HEK293 (cell line): ENCODE results near the gene ITGAX.

Source experiments
- CTCF ChIA-PET: fragments of 350-600 bp; formaldehyde crosslinking; extraction: SDS; loops from one replicate; lab custom pipeline; 2021; ENCODE audit warnings: antibody characterized with exemption; lab: Yijun Ruan, JAX
- POLR2A ChIA-PET: fragments of 300-600 bp; formaldehyde crosslinking; extraction: SDS; loops from one replicate; lab custom pipeline; 2020; ENCODE audit warnings: antibody characterized with exemption, inconsistent platforms; lab: Yijun Ruan, JAX
- H3K27ac ChIP-seq: fragments of 200-500 bp; sonication (Bioruptor generic); 2 replicates; pipeline ENCODE4 v1.5.1; 2014; ENCODE audit warnings: low read depth, low read length, control low read depth, inconsistent platforms; ENCODE audit errors: extremely low read depth
- H3K36me3 ChIP-seq, 2 experiments: fragments of 200-500 bp in 1 of 2; sonication (Bioruptor generic) in 1 of 2; 1 replicate in 1 of 2; 2 replicates in 1 of 2; pipeline ENCODE4 v1.5.1; 2014 to 2017; ENCODE audit warnings: inconsistent platforms in 2 of 2, low read length in 2 of 2; ENCODE audit not compliant: control insufficient read depth in 2 of 2, insufficient read depth in 1 of 2
- H3K4me1 ChIP-seq: fragments of 200-500 bp; sonication (Bioruptor generic); 2 replicates; pipeline ENCODE4 v1.5.1; 2014; ENCODE audit warnings: mild to moderate bottlenecking, low read length, inconsistent platforms; ENCODE audit not compliant: control insufficient read depth, insufficient read depth
- H3K4me3 ChIP-seq: 2 replicates; pipeline ENCODE4 v1.5.1; 2011; ENCODE audit warnings: low read depth, mild to moderate bottlenecking, control low read depth, low read length, moderate library complexity
- H3K9me3 ChIP-seq: fragments of 200-500 bp; sonication (Bioruptor generic); 2 replicates; pipeline ENCODE4 v1.5.1; 2014; ENCODE audit warnings: low read depth, low read length, inconsistent platforms; ENCODE audit not compliant: control insufficient read depth, insufficient read depth
- EGR2 ChIP-seq: fragments of 450-650 bp; formaldehyde crosslinking; IDR thresholded peaks from 2 replicates; pipeline ENCODE4 v1.5.1; 2016; ENCODE audit warnings: low read depth, missing biosample characterization, missing genetic modification characterization
- FEZF1 ChIP-seq: fragments of 450-650 bp; formaldehyde crosslinking; IDR thresholded peaks from 2 replicates; pipeline ENCODE4 v1.5.1; 2016; ENCODE audit warnings: missing biosample characterization, missing genetic modification characterization
- PRDM2 ChIP-seq: fragments of 450-650 bp; formaldehyde crosslinking; IDR thresholded peaks from 2 replicates; pipeline ENCODE4 v1.5.1; 2016; ENCODE audit warnings: missing biosample characterization, missing genetic modification characterization, borderline replicate concordance
- YY1 ChIP-seq: fragments of 450-650 bp; formaldehyde crosslinking; IDR thresholded peaks from 2 replicates; pipeline ENCODE4 v1.5.1; 2018; ENCODE audit warnings: missing biosample characterization, missing genetic modification characterization
- ZBTB6 ChIP-seq: fragments of 450-650 bp; formaldehyde crosslinking; IDR thresholded peaks from 2 replicates; pipeline ENCODE4 v1.5.1; 2017; ENCODE audit warnings: missing biosample characterization, missing genetic modification characterization
- ZFHX2 ChIP-seq: fragments of 450-650 bp; formaldehyde crosslinking; conservative IDR thresholded peaks from 2 replicates; pipeline ENCODE4 v1.5.1; 2016; ENCODE audit warnings: missing biosample characterization, missing genetic modification characterization
- ZNF174 ChIP-seq: fragments of 450-650 bp; formaldehyde crosslinking; IDR thresholded peaks from 2 replicates; pipeline ENCODE4 v1.5.0; 2017; ENCODE audit warnings: missing biosample characterization, mild to moderate bottlenecking, missing genetic modification characterization
- ZNF2 ChIP-seq: fragments of 450-650 bp; formaldehyde crosslinking; IDR thresholded peaks from 2 replicates; pipeline ENCODE4 v1.5.1; 2016; ENCODE audit warnings: missing biosample characterization, missing genetic modification characterization
- ZNF239 ChIP-seq: fragments of 450-650 bp; formaldehyde crosslinking; IDR thresholded peaks from 2 replicates; pipeline ENCODE4 v1.5.1; 2016; ENCODE audit warnings: missing biosample characterization, missing genetic modification characterization
- ZNF280C ChIP-seq: fragments of 450-650 bp; formaldehyde crosslinking; IDR thresholded peaks from 2 replicates; pipeline ENCODE4 v1.5.1; 2016; ENCODE audit warnings: missing biosample characterization, missing genetic modification characterization
- ZNF37A ChIP-seq: fragments of 450-650 bp; IDR thresholded peaks from 2 replicates; pipeline ENCODE4 v1.5.1; 2018; ENCODE audit warnings: missing biosample characterization, missing genetic modification characterization
- ZNF416 ChIP-seq: fragments of 450-650 bp; formaldehyde crosslinking; IDR thresholded peaks from 2 replicates; pipeline ENCODE4 v1.5.1; 2016; ENCODE audit warnings: missing biosample characterization, missing genetic modification characterization
- ZNF571 ChIP-seq: fragments of 450-650 bp; formaldehyde crosslinking; IDR thresholded peaks from 2 replicates; pipeline ENCODE4 v1.5.0; 2017; ENCODE audit warnings: missing biosample characterization, missing genetic modification characterization
- ZNF585B ChIP-seq: fragments of 450-650 bp; formaldehyde crosslinking; IDR thresholded peaks from 2 replicates; pipeline ENCODE4 v1.5.1; 2016; ENCODE audit warnings: missing biosample characterization, missing genetic modification characterization
- ZNF664 ChIP-seq: fragments of 450-650 bp; formaldehyde crosslinking; IDR thresholded peaks from 2 replicates; pipeline ENCODE4 v1.5.1; 2016; ENCODE audit warnings: missing biosample characterization, missing genetic modification characterization
- ZNF843 ChIP-seq: fragments of 450-650 bp; formaldehyde crosslinking; IDR thresholded peaks from 2 replicates; pipeline ENCODE4 v1.5.1; 2016; ENCODE audit warnings: missing biosample characterization, missing genetic modification characterization
- ZSCAN4 ChIP-seq: fragments of 450-650 bp; formaldehyde crosslinking; IDR thresholded peaks from 2 replicates; pipeline ENCODE4 v1.5.1; 2017; ENCODE audit warnings: missing biosample characterization, missing genetic modification characterization

Gene ITGAX

GRCh38 chr16:31331807-31332301 lies 23.1 kb upstream of the ITGAX start:
- Histone ChIP-seq H3K27ac (no peak overlapping the region), H3K4me1 (no peaks in the 10 kb centered on the region), H3K36me3 (no peaks in the 10 kb centered on the region), H3K9me3 (no peaks in the 10 kb centered on the region), H3K4me3 (no peak overlapping the region)
- TF ChIP-seq ZNF174 (tag by site-specific recombination) = no peak
- no peak for TF ChIP-seq ZNF2 (tag by site-specific recombination)
- TF ChIP-seq EGR2 (tag by site-specific recombination) = 0 out of 2 replicates have a peak, but pooled peaks have one; percentile 31
- peak; percentile 28 for TF ChIP-seq ZFHX2
- TF ChIP-seq PRDM2 (tag by site-specific recombination) = peak; percentile 67; the same call in 1 of the 2 replicates
- 0 out of 2 replicates have a peak, but pooled peaks have one; percentile 51 for TF ChIP-seq ZNF239 (tag by site-specific recombination)
- TF ChIP-seq ZSCAN4 (tag by site-specific recombination) = peak; percentile 98
- CTCF ChIA-PET = interaction anchor here (0.6 to 1.1 kb wide), 3 partner anchors 12 to 380 kb away, joined by 3 to 5 read pairs (median 4); no protein-coding TSS in a partner anchor
- POLR2A ChIA-PET = no interaction called here

GRCh38 chr16:31332544-31332943 lies 22.4 kb upstream of the ITGAX start:
- POLR2A ChIA-PET = no interaction called here
- TF ChIP-seq ZNF280C = no peak
- TF ChIP-seq YY1 (tag by site-specific recombination) = no peak
- no peak for TF ChIP-seq ZNF585B
- TF ChIP-seq ZNF571 (tag by site-specific recombination) = no peak
- no peak for TF ChIP-seq ZNF37A (tag by site-specific recombination)
- no peak for TF ChIP-seq ZNF664 (tag by site-specific recombination)
- no peak for TF ChIP-seq ZNF416 (tag by site-specific recombination)
- TF ChIP-seq FEZF1 = no peak
- no peak for TF ChIP-seq ZBTB6 (tag by site-specific recombination)
- TF ChIP-seq ZNF843 (tag by site-specific recombination) = no peak
- CTCF ChIA-PET = interaction anchor here (0.6 to 1.2 kb wide), 4 partner anchors 10 to 190 kb away, joined by 4 to 7 read pairs (median 4); no protein-coding TSS in a partner anchor

More at GRCh38 chr16:31332544-31332943, 22.4 kb upstream of the ITGAX start:
- Histone ChIP-seq H3K27ac (no peak overlapping the region), H3K4me1 (no peaks in the 10 kb centered on the region), H3K4me3 (no peak overlapping the region), H3K9me3 (no peaks in the 10 kb centered on the region), H3K36me3 (no peaks in the 10 kb centered on the region)
